Fibroblast of lung (primary cell): Measurements from ENCODE around the gene PREP. TPM values are rescaled to one million over a fixed set of nuclear protein-coding genes. Genes with fewer than 3 reads are reported as not detected.

Experiments used
- DNase-seq, 2 donors: peaks; one replicate each; pipeline versions ENCODE4 v3.0.0 to v3.0.0-alpha.2; 2010; ENCODE audit warnings: low read depth in 2 of 2
- H2AFZ ChIP-seq: 2 replicates; pipeline ENCODE4 v1.5.1; 2012; ENCODE audit warnings: low read length, control low read depth, inconsistent platforms
- H3K27ac ChIP-seq: 2 replicates; pipeline ENCODE4 v1.5.1; 2011; ENCODE audit warnings: low read length, control low read depth; ENCODE audit not compliant: insufficient read depth
- H3K27me3 ChIP-seq: 2 replicates; pipeline ENCODE4 v1.5.1; 2011; ENCODE audit warnings: mild to moderate bottlenecking, low read length; ENCODE audit not compliant: control insufficient read depth, insufficient read depth
- H3K36me3 ChIP-seq: 2 replicates; pipeline ENCODE4 v1.5.1; 2011; ENCODE audit warnings: low read length; ENCODE audit not compliant: control insufficient read depth, insufficient read depth
- H3K4me1 ChIP-seq: 2 replicates; pipeline ENCODE4 v1.5.1; 2011; ENCODE audit warnings: low read length; ENCODE audit not compliant: control insufficient read depth, insufficient read depth; ENCODE audit errors: extremely low read depth
- H3K4me2 ChIP-seq: 2 replicates; pipeline ENCODE4 v1.5.1; 2011; ENCODE audit warnings: low read length, control low read depth; ENCODE audit not compliant: insufficient read depth; ENCODE audit errors: extremely low read depth
- H3K4me3 ChIP-seq, 4 experiments: fragments of 200-600 bp in 1 of 4; sonication (generic) in 1 of 4; replicated peaks in 1 of 4; 2 replicates each; pipeline ENCODE4 v1.5.1; 2011 to 2016; ENCODE audit warnings: low read length in 4 of 4, low read depth in 3 of 4, mild to moderate bottlenecking in 3 of 4, control low read depth in 2 of 4, inconsistent platforms in 1 of 4, mixed read lengths in 1 of 4; ENCODE audit not compliant: insufficient read depth in 1 of 4; ENCODE audit errors: control extremely low read depth in 1 of 4
- H3K79me2 ChIP-seq: 2 replicates; pipeline ENCODE4 v1.5.1; 2012; ENCODE audit warnings: mild to moderate bottlenecking, low read length, inconsistent platforms; ENCODE audit not compliant: control insufficient read depth, insufficient read depth
- H3K9ac ChIP-seq: 2 replicates; pipeline ENCODE4 v1.5.1; 2011; ENCODE audit warnings: mild to moderate bottlenecking, low read length, control low read depth; ENCODE audit not compliant: insufficient read depth
- H3K9me3 ChIP-seq: 2 replicates; pipeline ENCODE4 v1.5.1; 2012; ENCODE audit warnings: low read depth, low read length; ENCODE audit not compliant: control insufficient read depth, insufficient read depth
- H4K20me1 ChIP-seq: 2 replicates; pipeline ENCODE4 v1.5.1; 2011; ENCODE audit warnings: low read length; ENCODE audit not compliant: control insufficient read depth, insufficient read depth; ENCODE audit errors: extremely low read depth
- EZH2 ChIP-seq: IDR thresholded peaks from 2 replicates; pipeline ENCODE4 v1.5.1; 2012; ENCODE audit warnings: low read length, control low read depth, mild to moderate bottlenecking; ENCODE audit errors: missing control alignments
- polyA plus RNA-seq, 2 donors: library from polyadenylated mRNA; depleted of rRNA in 1 of 2; stranded (reverse) in 1 of 2; unstranded in 1 of 2; fragments of >200 nt; gene quantifications; 2 replicates each; pipeline ENCODE4 v1.2.1, GENCODE V29; 2011 to 2012; ENCODE audit warnings: missing spikeins in 1 of 2
- total RNA-seq: library from RNA; depleted of rRNA; stranded (reverse); fragments of >200 nt; gene quantifications from 2 replicates; pipeline ENCODE4 v1.2.1, GENCODE V29; 2014
- TF ChIP-seq, protein P1 (sequence below), 2 donors: IDR thresholded peaks in 1 of 2; conservative IDR thresholded peaks in 1 of 2; 1 replicate in 1 of 2; 2 replicates in 1 of 2; pipeline ENCODE4 v1.5.1; 2011 to 2012; ENCODE audit warnings: low read length in 2 of 2, control low read depth in 1 of 2, inconsistent platforms in 1 of 2, low read depth in 1 of 2, mild to moderate bottlenecking in 1 of 2

PREP gene
- total and polyA plus RNA-seq, 2 donors (not counting 1 experiment from before 2014, with no cell fraction given) = 18.3 to 30.7 TPM

DNA sequence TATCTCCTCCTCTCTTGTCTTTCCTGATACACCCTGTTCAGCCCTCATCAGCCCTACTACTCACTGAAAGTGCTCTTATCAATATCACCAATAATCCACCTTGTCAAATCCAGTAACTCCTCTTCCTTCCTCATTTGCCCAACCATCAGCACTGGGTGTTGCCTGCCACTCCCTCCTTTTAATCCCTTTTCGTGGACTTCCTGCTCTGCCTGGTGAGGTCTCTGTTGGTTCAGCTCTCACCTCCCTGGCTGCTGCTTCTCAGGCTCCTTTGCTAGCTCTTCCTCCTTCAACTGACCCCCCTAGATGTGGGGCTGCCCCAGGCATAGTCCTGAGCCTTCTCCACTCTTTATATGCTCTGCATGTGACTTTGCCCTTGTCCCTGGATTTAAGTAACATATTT lies 92.5 kb downstream of the PREP start:
- Histone ChIP-seq H3K9me3 (no peaks in the 10 kb centered on the region), H3K4me1 (no peaks in the 10 kb centered on the region), H3K79me2 (no peaks in the 10 kb centered on the region), H3K27ac (no peak overlapping the region), H3K36me3 (no peaks in the 10 kb centered on the region), H3K9ac (no peak overlapping the region), H3K4me3 (no peak overlapping the region), H4K20me1 (no peaks in the 10 kb centered on the region), H3K4me2 (no peak overlapping the region), H2AFZ (no peak overlapping the region), H3K27me3 (no peaks in the 10 kb centered on the region)
- TF ChIP-seq, protein P1, sequence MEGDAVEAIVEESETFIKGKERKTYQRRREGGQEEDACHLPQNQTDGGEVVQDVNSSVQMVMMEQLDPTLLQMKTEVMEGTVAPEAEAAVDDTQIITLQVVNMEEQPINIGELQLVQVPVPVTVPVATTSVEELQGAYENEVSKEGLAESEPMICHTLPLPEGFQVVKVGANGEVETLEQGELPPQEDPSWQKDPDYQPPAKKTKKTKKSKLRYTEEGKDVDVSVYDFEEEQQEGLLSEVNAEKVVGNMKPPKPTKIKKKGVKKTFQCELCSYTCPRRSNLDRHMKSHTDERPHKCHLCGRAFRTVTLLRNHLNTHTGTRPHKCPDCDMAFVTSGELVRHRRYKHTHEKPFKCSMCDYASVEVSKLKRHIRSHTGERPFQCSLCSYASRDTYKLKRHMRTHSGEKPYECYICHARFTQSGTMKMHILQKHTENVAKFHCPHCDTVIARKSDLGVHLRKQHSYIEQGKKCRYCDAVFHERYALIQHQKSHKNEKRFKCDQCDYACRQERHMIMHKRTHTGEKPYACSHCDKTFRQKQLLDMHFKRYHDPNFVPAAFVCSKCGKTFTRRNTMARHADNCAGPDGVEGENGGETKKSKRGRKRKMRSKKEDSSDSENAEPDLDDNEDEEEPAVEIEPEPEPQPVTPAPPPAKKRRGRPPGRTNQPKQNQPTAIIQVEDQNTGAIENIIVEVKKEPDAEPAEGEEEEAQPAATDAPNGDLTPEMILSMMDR (conservative IDR thresholded peaks at IDR 0.05 in 1 of 2, IDR thresholded peaks at IDR 0.05 in 1 of 2; ENCODE audit: low read depth in 1 of 2, low read length in 2 of 2) = no peak
- TF ChIP-seq EZH2 = no peak
- no peak for DNase-seq

DNA sequence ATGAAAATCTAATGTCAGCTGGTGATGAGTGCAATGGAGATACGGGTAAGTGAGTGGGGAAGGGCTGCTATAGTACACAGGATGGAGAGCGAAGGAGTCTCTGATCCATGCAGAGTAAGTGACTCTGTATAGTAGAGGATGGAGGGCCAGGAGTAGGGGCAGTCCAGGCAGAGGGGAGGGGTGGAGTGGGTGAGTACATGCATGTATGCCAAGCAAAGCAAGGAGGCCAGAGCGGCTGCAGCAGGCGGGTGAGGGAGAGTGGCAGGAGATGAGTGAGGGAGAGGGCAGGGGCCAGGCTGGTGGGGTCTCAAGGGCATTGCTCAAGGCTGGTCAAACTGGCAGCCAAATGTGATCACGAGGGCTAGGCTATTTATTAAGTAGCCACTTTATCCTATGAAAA lies 94.0 kb downstream of the PREP start:
- TF ChIP-seq, protein P1 (conservative IDR thresholded peaks at IDR 0.05 in 1 of 2, IDR thresholded peaks at IDR 0.05 in 1 of 2; ENCODE audit: low read depth in 1 of 2, low read length in 2 of 2) = no peak
- no peak for TF ChIP-seq EZH2
- Histone ChIP-seq H3K27me3 (no peaks in the 10 kb centered on the region), H3K9me3 (no peaks in the 10 kb centered on the region), H3K4me1 (no peaks in the 10 kb centered on the region), H4K20me1 (no peaks in the 10 kb centered on the region), H3K4me3 (no peak overlapping the region), H3K4me2 (no peak overlapping the region), H2AFZ (no peak overlapping the region), H3K27ac (no peak overlapping the region), H3K9ac (no peak overlapping the region), H3K36me3 (no peaks in the 10 kb centered on the region), H3K79me2 (no peaks in the 10 kb centered on the region)
- no peak for DNase-seq

DNA sequence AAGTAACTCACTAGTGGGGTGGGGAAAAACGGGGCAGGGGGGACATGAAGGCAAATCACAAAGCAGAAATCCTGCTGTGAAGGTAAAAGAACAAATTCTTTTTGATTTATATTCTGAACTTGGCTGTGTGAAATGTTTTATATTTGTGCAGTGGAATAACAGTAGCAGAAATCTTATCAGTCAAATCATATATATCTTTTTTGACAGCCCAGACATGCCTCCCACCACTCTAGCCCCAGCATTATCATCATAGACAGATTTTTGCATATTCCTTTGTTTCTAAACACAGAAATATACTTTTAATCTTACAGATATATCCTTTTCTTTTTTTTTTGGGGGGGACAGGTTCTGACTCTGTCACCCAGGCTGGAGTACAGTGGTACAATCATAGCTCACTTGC lies 97.4 kb downstream of the PREP start:
- H4K20me1 ChIP-seq = no peaks in the 10 kb centered on the region
- H3K27ac ChIP-seq = no peak overlapping the region
- no peak overlapping the region for H3K4me2 ChIP-seq
- no peaks in the 10 kb centered on the region for H3K9me3 ChIP-seq
- H3K27me3 ChIP-seq = no peaks in the 10 kb centered on the region
- H3K4me1 ChIP-seq = no peaks in the 10 kb centered on the region
- H3K9ac ChIP-seq = no peak overlapping the region
- no peaks in the 10 kb centered on the region for H3K79me2 ChIP-seq
- DNase-seq = no peak
- no peak overlapping the region for H3K4me3 ChIP-seq
- H3K36me3 ChIP-seq = no peaks in the 10 kb centered on the region
- H2AFZ ChIP-seq = no peak overlapping the region
- TF ChIP-seq, protein P1 (conservative IDR thresholded peaks at IDR 0.05 in 1 of 2, IDR thresholded peaks at IDR 0.05 in 1 of 2; ENCODE audit: low read depth in 1 of 2, low read length in 2 of 2) = no peak
